Body of pancreas (tissue), 4 donors: Measurements from ENCODE around the gene OR13C3. TPM values are rescaled to one million over a fixed set of nuclear protein-coding genes. Genes with fewer than 3 reads are reported as not detected.

Source experiments
- ATAC-seq: fragments of 150-250 bp; one replicate; pipeline ENCODE4 v1.9.1; 2016
- DNase-seq, 4 donors: peaks; one replicate each; pipeline ENCODE4 v3.0.0-alpha.2; 2019
- H3K27ac ChIP-seq, 4 donors: fragments of 200-600 bp; sonication (generic); 1 replicate in 3 of 4; 2 replicates in 1 of 4; pipeline versions ENCODE4 v1.5.1 to v1.6.1; 2016 to 2019; ENCODE audit warnings: mild to moderate bottlenecking in 1 of 4, mixed read lengths in 1 of 4, moderate library complexity in 1 of 4
- H3K27me3 ChIP-seq, 2 donors: fragments of 200-600 bp; sonication (generic); one replicate each; pipeline ENCODE4 v1.6.0; 2016; ENCODE audit warnings: mild to moderate bottlenecking in 1 of 2
- H3K36me3 ChIP-seq, 2 donors: fragments of 200-600 bp; sonication (generic); replicated peaks in 1 of 2; 2 replicates each; pipeline ENCODE4 v1.5.1; 2016; ENCODE audit warnings: low read depth in 2 of 2; ENCODE audit not compliant: insufficient read depth in 1 of 2
- H3K4me1 ChIP-seq: fragments of 200-600 bp; sonication (generic); one replicate; pipeline ENCODE4 v1.6.0; 2016
- H3K4me3 ChIP-seq, 2 donors: fragments of 200-600 bp; sonication (generic); 1 replicate in 1 of 2; 2 replicates in 1 of 2; pipeline ENCODE4 v1.5.1; 2016 to 2019
- H3K9me3 ChIP-seq, 3 donors: fragments of 200-600 bp; sonication (generic); 1 replicate in 2 of 3; 2 replicates in 1 of 3; pipeline ENCODE4 v1.5.1; 2016
- POLR2A ChIP-seq, 3 donors: fragments of 450-650 bp; IDR thresholded peaks; one replicate each; pipeline ENCODE4 v1.6.1; 2016; ENCODE audit warnings: antibody characterized with exemption in 3 of 3, mild to moderate bottlenecking in 2 of 3
- WGBS, 2 donors: methylation state at CpG; one replicate each; pipeline ENCODE4 v1.1.5; 2017; 5-methylcytosine and 5-hydroxymethylcytosine counted together
- intact Hi-C: fragments of 100-400 bp; cut with DNase I; formaldehyde crosslinking; loops from one replicate; pipeline ENCODE4 v1.15.1; 2023
- total RNA-seq, 2 donors: library from RNA; depleted of rRNA; stranded (reverse); fragments of >200 nt; gene quantifications; one replicate each; pipeline ENCODE4 v1.1.0, GENCODE V29; 2016
- TF ChIP-seq, protein P1 (sequence below), 7 experiments: fragments of 450-650 bp in 4 of 7; fragments of 200-600 bp in 3 of 7; sonication (generic) in 3 of 7; IDR thresholded peaks; one replicate each; pipeline ENCODE4 v1.5.1; 2016 to 2019; ENCODE audit warnings: antibody characterized with exemption in 7 of 7

The OR13C3 gene
- total RNA-seq: not detected

GRCh38 chr9:104536756-104537155 is at the start of gene OR13C3:
TSS of gene OR13C3 (minus strand) at chr9:104536856. CDS start at chr9:104536723, 133 bp downstream.
- intact Hi-C loops: no loop called here
- WGBS, 2 donors: 86 to 91% methylated on average over 5 of the region's 5 CpGs

GRCh38 chr9:104580562-104580961 is 43.9 kb upstream of the OR13C3 start:
- intact Hi-C loops: no loop called here
- TF ChIP-seq POLR2A (IDR thresholded peaks at IDR 0.05): no peak
- TF ChIP-seq, protein P1, sequence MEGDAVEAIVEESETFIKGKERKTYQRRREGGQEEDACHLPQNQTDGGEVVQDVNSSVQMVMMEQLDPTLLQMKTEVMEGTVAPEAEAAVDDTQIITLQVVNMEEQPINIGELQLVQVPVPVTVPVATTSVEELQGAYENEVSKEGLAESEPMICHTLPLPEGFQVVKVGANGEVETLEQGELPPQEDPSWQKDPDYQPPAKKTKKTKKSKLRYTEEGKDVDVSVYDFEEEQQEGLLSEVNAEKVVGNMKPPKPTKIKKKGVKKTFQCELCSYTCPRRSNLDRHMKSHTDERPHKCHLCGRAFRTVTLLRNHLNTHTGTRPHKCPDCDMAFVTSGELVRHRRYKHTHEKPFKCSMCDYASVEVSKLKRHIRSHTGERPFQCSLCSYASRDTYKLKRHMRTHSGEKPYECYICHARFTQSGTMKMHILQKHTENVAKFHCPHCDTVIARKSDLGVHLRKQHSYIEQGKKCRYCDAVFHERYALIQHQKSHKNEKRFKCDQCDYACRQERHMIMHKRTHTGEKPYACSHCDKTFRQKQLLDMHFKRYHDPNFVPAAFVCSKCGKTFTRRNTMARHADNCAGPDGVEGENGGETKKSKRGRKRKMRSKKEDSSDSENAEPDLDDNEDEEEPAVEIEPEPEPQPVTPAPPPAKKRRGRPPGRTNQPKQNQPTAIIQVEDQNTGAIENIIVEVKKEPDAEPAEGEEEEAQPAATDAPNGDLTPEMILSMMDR (IDR thresholded peaks at IDR 0.05): no peak
- whole genome bisulfite sequencing, 2 donors: 76 to 92% methylated on average over 1 of the region's 1 CpG

More at GRCh38 chr9:104536756-104537155, at the start of gene OR13C3:
- Histone ChIP-seq H3K27ac (no peak within 1 kb of the TSS), H3K36me3 (no peaks in the 10 kb centered on the region), H3K27me3 (no peaks in the 10 kb centered on the region), H3K4me3 (no peak within 1 kb of the TSS), H3K9me3 (no peaks in the 10 kb centered on the region), H3K4me1 (no peaks in the 10 kb centered on the region)
- ATAC-seq (no peak), DNase-seq (no peak)
- TF ChIP-seq POLR2A (IDR thresholded peaks at IDR 0.05): no peak
- TF ChIP-seq, protein P1 (IDR thresholded peaks at IDR 0.05): no peak

GRCh38 chr9:104577263-104577662 is 40.6 kb upstream of the OR13C3 start:
- no peak for ATAC-seq
- TF ChIP-seq POLR2A (IDR thresholded peaks at IDR 0.05): no peak
- TF ChIP-seq, protein P1 (IDR thresholded peaks at IDR 0.05): no peak
- Histone ChIP-seq H3K36me3 (no peaks in the 10 kb centered on the region), H3K9me3 (no peaks in the 10 kb centered on the region), H3K4me3 (no peak overlapping the region), H3K27me3 (no peaks in the 10 kb centered on the region), H3K4me1 (no peaks in the 10 kb centered on the region), H3K27ac (no peak overlapping the region)
- intact Hi-C loops: no loop called here
- no peak for DNase-seq
- WGBS, 2 donors: 61 to 75% methylated on average over 5 of the region's 5 CpGs

More at GRCh38 chr9:104580562-104580961, 43.9 kb upstream of the OR13C3 start:
- Histone ChIP-seq H3K4me1 (no peaks in the 10 kb centered on the region), H3K36me3 (no peaks in the 10 kb centered on the region), H3K27me3 (no peaks in the 10 kb centered on the region), H3K27ac (no peak overlapping the region), H3K4me3 (no peak overlapping the region), H3K9me3 (no peaks in the 10 kb centered on the region)
- DNase-seq: no peak
- no peak for ATAC-seq

- no peak for DNase-seq
- intact Hi-C loops: no loop called here
Measured at GRCh38 chr9:104575456-104575855, 38.8 kb upstream of the OR13C3 start.

GRCh38 chr9:104572612-104573011 is 36.0 kb upstream of the OR13C3 start:
- 38 to 50% methylated on average over 1 of the region's 1 CpG for WGBS, 2 donors
- TF ChIP-seq, protein P1 (IDR thresholded peaks at IDR 0.05): no peak
- no peak for TF ChIP-seq POLR2A (IDR thresholded peaks at IDR 0.05)

More at GRCh38 chr9:104575456-104575855, 38.8 kb upstream of the OR13C3 start:
- Histone ChIP-seq H3K4me1 (no peaks in the 10 kb centered on the region), H3K4me3 (no peak overlapping the region), H3K27ac (no peak overlapping the region), H3K36me3 (no peaks in the 10 kb centered on the region), H3K9me3 (no peaks in the 10 kb centered on the region), H3K27me3 (no peaks in the 10 kb centered on the region)
- WGBS, 2 donors: 50 to 63% methylated on average over 2 of the region's 2 CpGs
- no peak for TF ChIP-seq POLR2A (IDR thresholded peaks at IDR 0.05)
- TF ChIP-seq, protein P1 (IDR thresholded peaks at IDR 0.05): no peak
- no peak for ATAC-seq

More at GRCh38 chr9:104572612-104573011, 36.0 kb upstream of the OR13C3 start:
- H3K9me3 ChIP-seq: no peaks in the 10 kb centered on the region
- H3K4me1 ChIP-seq: no peaks in the 10 kb centered on the region
- H3K27ac ChIP-seq: no peak overlapping the region
- ATAC-seq (no peak), DNase-seq (no peak)
- H3K36me3 ChIP-seq: no peaks in the 10 kb centered on the region
- intact Hi-C loops: no loop called here
- H3K4me3 ChIP-seq: no peak overlapping the region
- no peaks in the 10 kb centered on the region for H3K27me3 ChIP-seq
